Measurements from ENCODE around the gene FADS6.

The FADS6 gene

GRCh38 chr17:74854792-74855191, 38.6 kb downstream of the FADS6 start:
- Histone ChIP-seq H3K27me3 (ENCODE audit: insufficient read depth, low read length, poor library complexity, severe bottlenecking) (no peaks in the 10 kb centered on the region), H3K4me2 (ENCODE audit: low read depth, low read length, poor library complexity, severe bottlenecking) (no peak overlapping the region)

GRCh38 chr17:74853669-74854068, 39.8 kb downstream of the FADS6 start:
- no peaks in the 10 kb centered on the region for H4K20me1 ChIP-seq (ENCODE audit: insufficient read depth, low read length, poor library complexity, severe bottlenecking)
- no peaks in the 10 kb centered on the region for H3K27me3 ChIP-seq (ENCODE audit: insufficient read depth, low read length, poor library complexity, severe bottlenecking)
- no peak for TF ChIP-seq EZH2phosphoT487 (IDR thresholded peaks at IDR 0.05; ENCODE audit: borderline replicate concordance)
- TF ChIP-seq, protein P1, sequence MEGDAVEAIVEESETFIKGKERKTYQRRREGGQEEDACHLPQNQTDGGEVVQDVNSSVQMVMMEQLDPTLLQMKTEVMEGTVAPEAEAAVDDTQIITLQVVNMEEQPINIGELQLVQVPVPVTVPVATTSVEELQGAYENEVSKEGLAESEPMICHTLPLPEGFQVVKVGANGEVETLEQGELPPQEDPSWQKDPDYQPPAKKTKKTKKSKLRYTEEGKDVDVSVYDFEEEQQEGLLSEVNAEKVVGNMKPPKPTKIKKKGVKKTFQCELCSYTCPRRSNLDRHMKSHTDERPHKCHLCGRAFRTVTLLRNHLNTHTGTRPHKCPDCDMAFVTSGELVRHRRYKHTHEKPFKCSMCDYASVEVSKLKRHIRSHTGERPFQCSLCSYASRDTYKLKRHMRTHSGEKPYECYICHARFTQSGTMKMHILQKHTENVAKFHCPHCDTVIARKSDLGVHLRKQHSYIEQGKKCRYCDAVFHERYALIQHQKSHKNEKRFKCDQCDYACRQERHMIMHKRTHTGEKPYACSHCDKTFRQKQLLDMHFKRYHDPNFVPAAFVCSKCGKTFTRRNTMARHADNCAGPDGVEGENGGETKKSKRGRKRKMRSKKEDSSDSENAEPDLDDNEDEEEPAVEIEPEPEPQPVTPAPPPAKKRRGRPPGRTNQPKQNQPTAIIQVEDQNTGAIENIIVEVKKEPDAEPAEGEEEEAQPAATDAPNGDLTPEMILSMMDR (conservative IDR thresholded peaks at IDR 0.05; ENCODE audit: low read length), result no peak
- H3K79me2 ChIP-seq (ENCODE audit: insufficient read depth, low read length), result no peaks in the 10 kb centered on the region
- no peak overlapping the region for H3K4me2 ChIP-seq (ENCODE audit: low read depth, low read length, poor library complexity, severe bottlenecking)
- H3K4me1 ChIP-seq (ENCODE audit: insufficient read depth, low read length, poor library complexity, severe bottlenecking), result no peaks in the 10 kb centered on the region
- no peaks in the 10 kb centered on the region for H3K36me3 ChIP-seq (ENCODE audit: insufficient read depth, low read length)
- H3K4me3 ChIP-seq (ENCODE audit: low read length, poor library complexity, severe bottlenecking), result no peak overlapping the region
- H3K9me2 ChIP-seq (replicated peaks; ENCODE audit: low read depth, low read length), result no peaks in the 10 kb centered on the region
- no peak overlapping the region for H2AFZ ChIP-seq (ENCODE audit: low read length)
- H3K9me3 ChIP-seq (ENCODE audit: insufficient read depth, low read depth, low read length), result no peaks in the 10 kb centered on the region
- no peak overlapping the region for H3K9ac ChIP-seq (ENCODE audit: low read depth, low read length, poor library complexity, severe bottlenecking)
- no peaks in the 10 kb centered on the region for H3F3A ChIP-seq (ENCODE audit: low read depth)

More at GRCh38 chr17:74854792-74855191, 38.6 kb downstream of the FADS6 start:
- Histone ChIP-seq H3K36me3 (ENCODE audit: insufficient read depth, low read length) (no peaks in the 10 kb centered on the region), H3K79me2 (ENCODE audit: insufficient read depth, low read length) (no peaks in the 10 kb centered on the region), H4K20me1 (ENCODE audit: insufficient read depth, low read length, poor library complexity, severe bottlenecking) (no peaks in the 10 kb centered on the region), H3K9ac (ENCODE audit: low read depth, low read length, poor library complexity, severe bottlenecking) (no peak overlapping the region), H3K4me3 (ENCODE audit: low read length, poor library complexity, severe bottlenecking) (no peak overlapping the region), H3K9me2 (replicated peaks; ENCODE audit: low read depth, low read length) (no peaks in the 10 kb centered on the region), H3K4me1 (ENCODE audit: insufficient read depth, low read length, poor library complexity, severe bottlenecking) (no peaks in the 10 kb centered on the region), H3K9me3 (ENCODE audit: insufficient read depth, low read depth, low read length) (no peaks in the 10 kb centered on the region), H2AFZ (ENCODE audit: low read length) (no peak overlapping the region), H3F3A (ENCODE audit: low read depth) (no peaks in the 10 kb centered on the region)
- TF ChIP-seq, protein P1 (conservative IDR thresholded peaks at IDR 0.05; ENCODE audit: low read length), result no peak
- TF ChIP-seq EZH2phosphoT487 (IDR thresholded peaks at IDR 0.05; ENCODE audit: borderline replicate concordance), result no peak

GRCh38 chr17:74853048-74853397, 40.4 kb downstream of the FADS6 start:
- Histone ChIP-seq H3K9ac (ENCODE audit: low read depth, low read length, poor library complexity, severe bottlenecking) (no peak overlapping the region), H3K27me3 (ENCODE audit: insufficient read depth, low read length, poor library complexity, severe bottlenecking) (no peaks in the 10 kb centered on the region), H3F3A (ENCODE audit: low read depth) (no peaks in the 10 kb centered on the region), H3K4me2 (ENCODE audit: low read depth, low read length, poor library complexity, severe bottlenecking) (no peak overlapping the region), H4K20me1 (ENCODE audit: insufficient read depth, low read length, poor library complexity, severe bottlenecking) (no peaks in the 10 kb centered on the region), H3K36me3 (ENCODE audit: insufficient read depth, low read length) (no peaks in the 10 kb centered on the region), H3K4me3 (ENCODE audit: low read length, poor library complexity, severe bottlenecking) (no peak overlapping the region), H2AFZ (ENCODE audit: low read length) (no peak overlapping the region), H3K4me1 (ENCODE audit: insufficient read depth, low read length, poor library complexity, severe bottlenecking) (no peaks in the 10 kb centered on the region), H3K79me2 (ENCODE audit: insufficient read depth, low read length) (no peaks in the 10 kb centered on the region), H3K9me3 (ENCODE audit: insufficient read depth, low read depth, low read length) (no peaks in the 10 kb centered on the region), H3K9me2 (replicated peaks; ENCODE audit: low read depth, low read length) (no peaks in the 10 kb centered on the region)
- TF ChIP-seq, protein P1 (conservative IDR thresholded peaks at IDR 0.05; ENCODE audit: low read length), result no peak
- TF ChIP-seq EZH2phosphoT487 (IDR thresholded peaks at IDR 0.05; ENCODE audit: borderline replicate concordance), result no peak

Measured in Loucy (cell line).